ENCODE results near the gene WDR6. TPM values are rescaled to one million over a fixed set of nuclear protein-coding genes. Genes with fewer than 3 reads are reported as not detected.

The WDR6 gene
- total RNA-seq, 2 experiments from 2014 or later: 111 to 125 TPM

DNA sequence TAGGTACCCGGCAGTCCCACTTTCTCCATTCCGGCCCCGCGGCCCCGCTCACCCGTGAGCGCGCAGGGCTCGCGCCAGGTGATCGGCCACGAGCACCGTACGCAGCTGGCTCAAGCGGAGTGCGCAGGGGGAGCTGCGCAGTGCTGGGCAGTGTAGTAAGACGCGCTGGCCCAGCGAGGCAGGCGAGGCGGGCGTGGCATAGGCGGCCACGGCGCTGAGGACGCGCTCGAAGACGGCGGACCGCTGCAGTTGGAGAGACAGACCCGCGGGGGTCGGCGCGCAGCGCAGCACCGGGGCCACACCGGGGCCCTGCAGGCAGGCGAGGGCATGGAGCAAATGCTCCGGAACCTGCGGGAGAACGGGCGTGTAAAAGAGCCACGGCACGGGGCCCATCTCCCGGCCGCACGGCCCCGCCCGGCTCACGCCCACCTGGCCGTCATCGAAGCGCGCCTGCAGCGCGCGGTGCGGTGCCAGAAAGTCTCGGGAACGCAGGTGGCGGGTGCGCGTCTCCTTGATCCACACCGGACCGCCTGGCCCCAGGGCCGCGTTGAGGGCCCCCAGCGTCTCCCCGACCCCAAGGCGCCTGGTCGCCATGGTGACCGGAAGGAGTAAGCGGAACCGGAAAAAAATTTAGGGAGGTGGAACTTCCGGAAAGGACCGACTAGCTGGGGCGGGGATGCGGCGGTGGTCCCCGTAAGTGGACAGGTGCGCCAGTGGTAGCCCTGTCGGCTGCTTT, 10.9 kb downstream of the WDR6 start, which contains the start of gene DALRD3:
Gene DALRD3 (minus strand): TSS at position 610 of the 736 bp plus-strand sequence. CDS start 16 bp downstream, at position 594.
- CTCF ChIA-PET: interaction anchor here (2.3 to 8.6 kb wide), 3 partner anchors 10 to 31 kb away, joined by 18 to 78 read pairs (median 45); partner anchors contain the start of genes P4HTM and WDR6
- H3K9me3 Mint-ChIP-seq: no peaks in the 10 kb centered on the region
- peaks cover 18% of the 10 kb centered on the region for H3K4me1 Mint-ChIP-seq (ENCODE audit: low read depth)
- peak; percentile 4 for ATAC-seq
- H3K27me3 Mint-ChIP-seq: no peaks in the 10 kb centered on the region
- H3K4me3 Mint-ChIP-seq: peak within 1 kb of the TSS; percentile 87
- peak; percentile 71 for DNase-seq
- peaks cover 24% of the 10 kb centered on the region for H3K36me3 Mint-ChIP-seq (ENCODE audit: low read depth)
- TF ChIP-seq, protein P1, sequence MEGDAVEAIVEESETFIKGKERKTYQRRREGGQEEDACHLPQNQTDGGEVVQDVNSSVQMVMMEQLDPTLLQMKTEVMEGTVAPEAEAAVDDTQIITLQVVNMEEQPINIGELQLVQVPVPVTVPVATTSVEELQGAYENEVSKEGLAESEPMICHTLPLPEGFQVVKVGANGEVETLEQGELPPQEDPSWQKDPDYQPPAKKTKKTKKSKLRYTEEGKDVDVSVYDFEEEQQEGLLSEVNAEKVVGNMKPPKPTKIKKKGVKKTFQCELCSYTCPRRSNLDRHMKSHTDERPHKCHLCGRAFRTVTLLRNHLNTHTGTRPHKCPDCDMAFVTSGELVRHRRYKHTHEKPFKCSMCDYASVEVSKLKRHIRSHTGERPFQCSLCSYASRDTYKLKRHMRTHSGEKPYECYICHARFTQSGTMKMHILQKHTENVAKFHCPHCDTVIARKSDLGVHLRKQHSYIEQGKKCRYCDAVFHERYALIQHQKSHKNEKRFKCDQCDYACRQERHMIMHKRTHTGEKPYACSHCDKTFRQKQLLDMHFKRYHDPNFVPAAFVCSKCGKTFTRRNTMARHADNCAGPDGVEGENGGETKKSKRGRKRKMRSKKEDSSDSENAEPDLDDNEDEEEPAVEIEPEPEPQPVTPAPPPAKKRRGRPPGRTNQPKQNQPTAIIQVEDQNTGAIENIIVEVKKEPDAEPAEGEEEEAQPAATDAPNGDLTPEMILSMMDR (IDR thresholded peaks at IDR 0.05): no peak
- peak within 1 kb of the TSS; percentile 94 for H3K27ac Mint-ChIP-seq
- POLR2A ChIA-PET: interaction anchor here (0.6 to 12.0 kb wide), 8 partner anchors 6 to 62 kb away, joined by 3 to 200 read pairs (median 14); partner anchors contain the start of genes IMPDH2, NDUFAF3, P4HTM and WDR6
- intact Hi-C loops (cut with micrococcal nuclease): no loop called here

DNA sequence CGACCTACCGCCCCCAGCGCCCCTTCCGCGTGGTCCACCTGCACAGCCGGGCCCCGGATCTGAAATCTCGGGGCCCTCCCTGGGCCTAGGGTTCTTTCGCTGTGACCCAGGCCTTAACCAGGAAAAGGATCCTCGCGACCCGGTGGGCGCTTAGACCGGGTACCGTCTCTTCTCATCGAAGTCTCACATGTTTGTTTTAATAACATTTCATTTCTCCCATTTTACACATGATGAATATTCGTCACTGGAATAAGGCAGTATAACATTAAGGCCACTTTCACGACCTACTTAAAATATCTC, 11.5 kb downstream of the WDR6 start:
- peak overlapping the region; percentile 87 for H3K4me3 Mint-ChIP-seq
- H3K27ac Mint-ChIP-seq: peak overlapping the region; percentile 89
- peaks cover 21% of the 10 kb centered on the region for H3K4me1 Mint-ChIP-seq (ENCODE audit: low read depth)
- CTCF ChIA-PET: interaction anchor here (4.5 to 8.6 kb wide), 2 partner anchors 11 to 31 kb away, joined by 45 to 78 read pairs; partner anchors contain the start of genes P4HTM and WDR6
- peaks cover 29% of the 10 kb centered on the region for H3K36me3 Mint-ChIP-seq (ENCODE audit: low read depth)
- intact Hi-C loops (cut with micrococcal nuclease): no loop called here
- DNase-seq: no peak
- H3K27me3 Mint-ChIP-seq: no peaks in the 10 kb centered on the region
- POLR2A ChIA-PET: interaction anchor here (5.5 to 12.0 kb wide), 2 partner anchors 12 to 28 kb away, joined by 72 to 200 read pairs; partner anchors contain the start of genes P4HTM and WDR6
- TF ChIP-seq, protein P1 (IDR thresholded peaks at IDR 0.05): no peak
- no peaks in the 10 kb centered on the region for H3K9me3 Mint-ChIP-seq
- ATAC-seq: no peak

GRCh38 chr3:49019941-49020329, 12.7 kb downstream of the WDR6 start:
- H3K4me1 Mint-ChIP-seq (ENCODE audit: low read depth): peaks cover 32% of the 10 kb centered on the region
- no peak for DNase-seq
- H3K27ac Mint-ChIP-seq: peak overlapping the region; percentile 94
- no peaks in the 10 kb centered on the region for H3K27me3 Mint-ChIP-seq
- no peaks in the 10 kb centered on the region for H3K9me3 Mint-ChIP-seq
- TF ChIP-seq, protein P1 (IDR thresholded peaks at IDR 0.05): no peak
- intact Hi-C loops (cut with micrococcal nuclease): loop anchor here (5.0 kb wide), 1 partner anchor 33 kb away; no protein-coding TSS in a partner anchor
- POLR2A ChIA-PET: interaction anchor here (0.6 to 12.0 kb wide), 8 partner anchors 6 to 144 kb away, joined by 3 to 200 read pairs (median 26); partner anchors contain the start of genes IMPDH2, P4HTM, QRICH1 and WDR6
- no peak for ATAC-seq
- CTCF ChIA-PET: interaction anchor here (0.6 to 5.9 kb wide), 5 partner anchors 8 to 249 kb away, joined by 3 to 64 read pairs (median 37); partner anchors contain the start of genes P4HTM, QRICH1 and WDR6
- H3K4me3 Mint-ChIP-seq: peak overlapping the region; percentile 87
- H3K36me3 Mint-ChIP-seq (ENCODE audit: low read depth): peaks cover 42% of the 10 kb centered on the region

- Mint-ChIP-seq H3K36me3 (ENCODE audit: low read depth) (peaks cover 43% of the 10 kb centered on the region), H3K4me3 (peak overlapping the region; percentile 87), H3K27me3 (no peaks in the 10 kb centered on the region), H3K27ac (peak overlapping the region; percentile 94), H3K9me3 (no peaks in the 10 kb centered on the region), H3K4me1 (ENCODE audit: low read depth) (peaks cover 39% of the 10 kb centered on the region)
- POLR2A ChIA-PET: interaction anchor here (0.6 to 12.0 kb wide), 16 partner anchors 6 to 449 kb away, joined by 3 to 200 read pairs (median 4); partner anchors contain the start of genes ARIH2, DAG1, IMPDH2 and P4HTM
- ATAC-seq: no peak
- TF ChIP-seq, protein P1 (IDR thresholded peaks at IDR 0.05): no peak
- intact Hi-C loops (cut with micrococcal nuclease): loop anchor here (5.0 kb wide), 1 partner anchor 33 kb away; no protein-coding TSS in a partner anchor
- peak; percentile 60 for DNase-seq
- CTCF ChIA-PET: interaction anchor here (0.6 to 5.9 kb wide), 9 partner anchors 8 to 250 kb away, joined by 3 to 64 read pairs (median 13); partner anchors contain the start of genes P4HTM, QRICH1 and WDR6
Measured at GRCh38 chr3:49020330-49021212, 13.4 kb downstream of the WDR6 start.

All from activated CD8-positive, alpha-beta T cell treated with anti-CD3 and anti-CD28 coated beads for 36 hours (primary cell).